NCI-H524 treated with DMSO at 0.1 percent for 48 hours (cell line): ENCODE results near the gene RHOB.

Experiments
- DNase-seq: peaks from one replicate; lab custom pipeline; 2025; lab: John Stamatoyannopoulos, UW

RHOB gene

GRCh38 chr2:20494241-20494640 lies 47.4 kb downstream of the RHOB start:
- DNase-seq: no peak

- no peak for DNase-seq
Observed at GRCh38 chr2:20496076-20496872, 49.4 kb downstream of the RHOB start.

- DNase-seq: no peak
Observed at GRCh38 chr2:20496942-20497341, 50.1 kb downstream of the RHOB start.
